ENCODE data around the gene EXOC4.
"Not testable (repeated sequence)": the region's sequence is repeated elsewhere in the genome, so short reads cannot be mapped to it uniquely, and the experiment has no call there.

Gene EXOC4

GRCh38 chr7:133278975-133279374 lies 26.1 kb downstream of the EXOC4 start:
- DNase-seq: not testable (repeated sequence)

- no peak for DNase-seq
These were observed 29.2 kb downstream of the EXOC4 start for GRCh38 chr7:133282094-133282493.

- DNase-seq: no peak
These were observed 31.2 kb downstream of the EXOC4 start for GRCh38 chr7:133284092-133284491.

GRCh38 chr7:133288970-133289369 lies 36.1 kb downstream of the EXOC4 start:
- DNase-seq: no peak

GRCh38 chr7:133290041-133290440 lies 37.2 kb downstream of the EXOC4 start:
- no peak for DNase-seq

GRCh38 chr7:133290676-133291333 lies 37.9 kb downstream of the EXOC4 start:
- DNase-seq: no peak

- DNase-seq: no peak
These were observed 39.8 kb downstream of the EXOC4 start for GRCh38 chr7:133292631-133293030.

GRCh38 chr7:133293384-133294160 lies 40.7 kb downstream of the EXOC4 start:
- no peak for DNase-seq

- no peak for DNase-seq
These were observed 41.4 kb downstream of the EXOC4 start for GRCh38 chr7:133294234-133294633.

- no peak for DNase-seq
These were observed 42.6 kb downstream of the EXOC4 start for GRCh38 chr7:133295484-133295883.

GRCh38 chr7:133297093-133297492 lies 44.2 kb downstream of the EXOC4 start:
- DNase-seq: no peak

GRCh38 chr7:133298080-133298479 lies 45.2 kb downstream of the EXOC4 start:
- DNase-seq: no peak

- DNase-seq: no peak
These were observed 46.8 kb downstream of the EXOC4 start for GRCh38 chr7:133299676-133300075.

- DNase-seq: no peak
These were observed 47.2 kb downstream of the EXOC4 start for GRCh38 chr7:133300088-133300487.

GRCh38 chr7:133300811-133301210 lies 47.9 kb downstream of the EXOC4 start:
- DNase-seq: no peak

GRCh38 chr7:133301444-133301843 lies 48.6 kb downstream of the EXOC4 start:
- DNase-seq: no peak

GRCh38 chr7:133303372-133303771 lies 50.5 kb downstream of the EXOC4 start:
- DNase-seq: no peak

- no peak for DNase-seq
These were observed 51.1 kb downstream of the EXOC4 start for GRCh38 chr7:133303931-133304330.

GRCh38 chr7:133309333-133309732 lies 56.5 kb downstream of the EXOC4 start:
- no peak for DNase-seq

GRCh38 chr7:133310232-133310862 lies 57.5 kb downstream of the EXOC4 start:
- DNase-seq: peak; percentile 9

- no peak for DNase-seq
These were observed 60.7 kb downstream of the EXOC4 start for GRCh38 chr7:133313575-133313974.

GRCh38 chr7:133314084-133314483 lies 61.2 kb downstream of the EXOC4 start:
- DNase-seq: no peak

- no peak for DNase-seq
These were observed 62.6 kb downstream of the EXOC4 start for GRCh38 chr7:133315332-133316040.

Data from NCI-H2029 treated with DMSO at 0.1 percent for 48 hours (cell line).